ENCODE data around the gene UBE2L3. TPM values are rescaled to one million over a fixed set of nuclear protein-coding genes. Genes with fewer than 3 reads are reported as not detected.

The UBE2L3 gene
- total and polyA plus RNA-seq, 4 donors, result 37.2 to 63.0 (median 44.0) TPM

DNA sequence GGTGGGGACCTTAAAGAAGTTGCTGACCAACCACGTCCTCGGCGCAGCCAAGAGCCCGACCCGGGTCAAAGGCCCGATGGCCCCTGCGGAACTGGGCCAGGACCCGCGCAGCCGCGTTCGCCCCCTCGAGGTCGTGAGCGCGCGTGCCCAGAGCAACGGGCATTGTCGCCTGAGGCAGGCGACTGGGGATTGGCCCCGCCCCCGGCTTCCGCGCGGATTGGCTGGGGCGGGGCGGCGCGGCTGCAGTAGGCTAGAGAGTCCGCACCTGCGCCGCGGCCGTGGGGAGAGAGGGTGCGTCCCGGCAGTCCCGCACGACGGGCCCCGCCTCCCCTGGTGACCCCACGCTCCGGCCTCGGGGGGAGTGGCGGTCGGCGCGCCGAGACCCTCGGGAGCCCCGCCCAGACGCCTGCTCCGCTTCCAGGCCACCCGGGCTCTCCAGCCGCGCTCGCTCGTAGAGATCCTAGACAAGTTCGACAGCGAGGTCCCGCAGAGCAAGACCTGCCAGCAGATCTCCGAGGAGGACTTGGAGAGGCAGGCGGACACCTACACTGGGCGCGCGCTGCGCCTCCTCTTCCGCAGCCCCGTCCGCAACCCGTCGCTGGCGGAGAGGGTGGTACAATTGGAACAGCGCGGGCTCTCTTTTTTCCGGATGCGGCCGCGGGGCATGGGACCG lies 90.0 kb downstream of the UBE2L3 start:
- no peak overlapping the region for H3K9ac ChIP-seq (ENCODE audit: insufficient read depth in 1 of 2, low read length in 2 of 2)
- peak; percentile 65 to 77 (median 74) for DNase-seq
- peaks cover 0 to 4% (median 0%) of the 10 kb centered on the region in 4 donors for H3K36me3 ChIP-seq (ENCODE audit: control insufficient read depth in 4 of 4, insufficient read depth in 4 of 4, low read length in 4 of 4)
- TF ChIP-seq, protein P1, sequence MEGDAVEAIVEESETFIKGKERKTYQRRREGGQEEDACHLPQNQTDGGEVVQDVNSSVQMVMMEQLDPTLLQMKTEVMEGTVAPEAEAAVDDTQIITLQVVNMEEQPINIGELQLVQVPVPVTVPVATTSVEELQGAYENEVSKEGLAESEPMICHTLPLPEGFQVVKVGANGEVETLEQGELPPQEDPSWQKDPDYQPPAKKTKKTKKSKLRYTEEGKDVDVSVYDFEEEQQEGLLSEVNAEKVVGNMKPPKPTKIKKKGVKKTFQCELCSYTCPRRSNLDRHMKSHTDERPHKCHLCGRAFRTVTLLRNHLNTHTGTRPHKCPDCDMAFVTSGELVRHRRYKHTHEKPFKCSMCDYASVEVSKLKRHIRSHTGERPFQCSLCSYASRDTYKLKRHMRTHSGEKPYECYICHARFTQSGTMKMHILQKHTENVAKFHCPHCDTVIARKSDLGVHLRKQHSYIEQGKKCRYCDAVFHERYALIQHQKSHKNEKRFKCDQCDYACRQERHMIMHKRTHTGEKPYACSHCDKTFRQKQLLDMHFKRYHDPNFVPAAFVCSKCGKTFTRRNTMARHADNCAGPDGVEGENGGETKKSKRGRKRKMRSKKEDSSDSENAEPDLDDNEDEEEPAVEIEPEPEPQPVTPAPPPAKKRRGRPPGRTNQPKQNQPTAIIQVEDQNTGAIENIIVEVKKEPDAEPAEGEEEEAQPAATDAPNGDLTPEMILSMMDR (IDR thresholded peaks at IDR 0.05; ENCODE audit: control extremely low read depth, extremely low read depth), result no peak
- peak overlapping the region in 1 of 2 donors; percentile 55 for H3K27ac ChIP-seq (ENCODE audit: low read depth in 1 of 2, low read length in 1 of 2)
- peak; percentile 84 for ATAC-seq (ENCODE audit: insufficient read depth, low FRiP score)
- peaks cover 0 to 9% (median 1%) of the 10 kb centered on the region in 5 donors for H3K4me1 ChIP-seq (ENCODE audit: control insufficient read depth in 5 of 5, insufficient read depth in 5 of 5, low read length in 5 of 5)
- no peaks in the 10 kb centered on the region for H3K9me3 ChIP-seq (ENCODE audit: control insufficient read depth in 4 of 4, insufficient read depth in 3 of 4, low read length in 3 of 4)
- peak overlapping the region; percentile 60 for H3K4me3 ChIP-seq
- WGBS, 2 donors, result 0 to 1% methylated on average over 53 to 79 of the region's 79 CpGs
- H3K27me3 ChIP-seq (ENCODE audit: control insufficient read depth in 3 of 3, insufficient read depth in 3 of 3, low read length in 2 of 3), result no peaks in the 10 kb centered on the region

DNA sequence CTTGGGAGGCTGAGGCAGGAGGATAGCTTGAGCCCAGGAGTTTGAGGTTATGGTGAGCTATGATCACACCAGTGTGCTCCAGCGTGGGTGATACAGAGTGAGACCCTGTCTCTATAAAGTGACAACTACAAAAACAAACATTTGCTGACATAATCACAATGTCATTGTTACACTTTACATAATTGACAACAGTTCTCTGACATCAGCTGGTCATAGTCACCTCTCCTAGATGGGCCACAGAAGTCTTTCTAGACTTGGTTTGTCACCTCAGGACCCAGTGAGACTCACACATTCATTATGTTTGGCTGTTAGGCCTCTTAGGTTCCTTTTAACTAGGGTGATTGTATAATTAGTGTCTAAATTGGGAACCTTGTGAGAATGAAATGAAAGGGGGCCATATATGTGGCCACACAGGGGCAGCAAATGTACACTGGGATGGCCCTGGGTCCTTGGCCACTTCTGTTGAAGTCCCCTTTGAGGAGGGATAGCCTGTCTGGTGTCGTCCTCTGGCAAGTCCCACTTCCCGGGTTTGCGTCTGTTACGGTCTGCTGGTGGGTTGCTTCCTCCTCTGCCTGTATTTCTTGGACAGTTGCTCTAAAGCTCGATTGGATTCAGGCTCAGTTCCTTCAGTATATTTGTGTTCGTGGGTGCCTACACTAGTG lies 92.5 kb downstream of the UBE2L3 start:
- 74 to 87% methylated on average over 7 of the region's 7 CpGs for WGBS, 2 donors
- TF ChIP-seq, protein P1 (IDR thresholded peaks at IDR 0.05; ENCODE audit: control extremely low read depth, extremely low read depth), result no peak
- Histone ChIP-seq H3K9me3 (ENCODE audit: control insufficient read depth in 4 of 4, insufficient read depth in 3 of 4, low read length in 3 of 4) (no peaks in the 10 kb centered on the region), H3K9ac (ENCODE audit: insufficient read depth in 1 of 2, low read length in 2 of 2) (no peak overlapping the region), H3K27ac (ENCODE audit: low read depth in 1 of 2, low read length in 1 of 2) (no peak overlapping the region), H3K36me3 (ENCODE audit: control insufficient read depth in 4 of 4, insufficient read depth in 4 of 4, low read length in 4 of 4) (no peaks in the 10 kb centered on the region), H3K4me3 (no peak overlapping the region), H3K27me3 (ENCODE audit: control insufficient read depth in 3 of 3, insufficient read depth in 3 of 3, low read length in 2 of 3) (no peaks in the 10 kb centered on the region), H3K4me1 (ENCODE audit: control insufficient read depth in 5 of 5, insufficient read depth in 5 of 5, low read length in 5 of 5) (peaks cover 0 to 1% (median 0%) of the 10 kb centered on the region in 5 donors)
- ATAC-seq (ENCODE audit: insufficient read depth, low FRiP score), result no peak
- DNase-seq, result no peak

DNA sequence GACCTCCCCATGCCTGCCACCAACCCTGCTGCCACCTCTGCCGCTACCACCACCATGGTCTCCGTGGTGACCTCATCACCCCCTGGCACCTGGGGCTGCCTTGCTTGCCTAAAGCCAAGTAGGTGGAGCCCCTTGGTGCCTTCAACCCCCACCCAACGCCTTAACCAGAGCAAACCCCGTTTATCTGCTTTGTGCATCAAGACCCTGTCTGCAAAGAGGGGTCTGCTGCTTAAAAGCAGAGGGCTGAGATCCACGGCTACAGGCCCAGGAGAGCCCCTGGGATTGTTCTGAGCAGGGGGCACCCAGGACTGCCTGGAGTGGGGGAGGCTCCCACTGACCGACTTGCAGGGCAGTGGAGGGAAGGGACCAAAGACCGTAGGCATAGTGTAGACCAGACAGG lies 93.4 kb downstream of the UBE2L3 start:
- WGBS, 2 donors, result 74 to 93% methylated on average over 7 of the region's 7 CpGs
- no peaks in the 10 kb centered on the region for H3K9me3 ChIP-seq (ENCODE audit: control insufficient read depth in 4 of 4, insufficient read depth in 3 of 4, low read length in 3 of 4)

More for the DNA sequence above, 93.4 kb downstream of the UBE2L3 start:
- TF ChIP-seq, protein P1 (IDR thresholded peaks at IDR 0.05; ENCODE audit: control extremely low read depth, extremely low read depth), result no peak
- H3K36me3 ChIP-seq (ENCODE audit: control insufficient read depth in 4 of 4, insufficient read depth in 4 of 4, low read length in 4 of 4), result no peaks in the 10 kb centered on the region
- no peak overlapping the region for H3K27ac ChIP-seq (ENCODE audit: low read depth in 1 of 2, low read length in 1 of 2)
- no peak overlapping the region for H3K9ac ChIP-seq (ENCODE audit: insufficient read depth in 1 of 2, low read length in 2 of 2)
- no peaks in the 10 kb centered on the region for H3K27me3 ChIP-seq (ENCODE audit: control insufficient read depth in 3 of 3, insufficient read depth in 3 of 3, low read length in 2 of 3)
- H3K4me1 ChIP-seq (ENCODE audit: control insufficient read depth in 5 of 5, insufficient read depth in 5 of 5, low read length in 5 of 5), result peaks cover 0 to 5% (median 1%) of the 10 kb centered on the region in 5 donors
- no peak overlapping the region for H3K4me3 ChIP-seq
- ATAC-seq (ENCODE audit: insufficient read depth, low FRiP score) (no peak), DNase-seq (no peak)

Data from lung (tissue), 12 donors.